ENCODE data around the gene GDNF. TPM values are rescaled to one million over a fixed set of nuclear protein-coding genes. Genes with fewer than 3 reads are reported as not detected.

Gene GDNF
- total and polyA plus RNA-seq, 4 donors: 0.09 to 0.25 TPM; not detected in 2

- DNase-seq (ENCODE audit: low spot score): no peak
- no peaks in the 10 kb centered on the region for H3K4me1 ChIP-seq (ENCODE audit: control insufficient read depth in 4 of 4, insufficient read depth in 4 of 4, low read length in 3 of 4)
- 91% methylated on average over 10 of the region's 10 CpGs for WGBS
- no peak overlapping the region for H3K4me3 ChIP-seq (ENCODE audit: low read depth in 1 of 3, low read length in 3 of 3)
- H3K27ac ChIP-seq (ENCODE audit: low read depth in 1 of 2, low read length in 2 of 2): no peak overlapping the region
- TF ChIP-seq GABPA (IDR thresholded peaks at IDR 0.05 in 1 of 2, conservative IDR thresholded peaks at IDR 0.05 in 1 of 2) (no peak), JUND (IDR thresholded peaks at IDR 0.05) (no peak), CTCF (IDR thresholded peaks at IDR 0.05; ENCODE audit: low read depth, low read length, missing input control) (no peak), FOXA2 (IDR thresholded peaks at IDR 0.05) (no peak), EGR1 (IDR thresholded peaks at IDR 0.05; ENCODE audit: low read depth in 2 of 2) (no peak), HNF4G (IDR thresholded peaks at IDR 0.05) (no peak), TAF1 (conservative IDR thresholded peaks at IDR 0.05) (no peak)
- H3K36me3 ChIP-seq (ENCODE audit: control insufficient read depth in 4 of 4, insufficient read depth in 3 of 4, low read depth in 1 of 4, low read length in 3 of 4): no peaks in the 10 kb centered on the region
- no peak overlapping the region for H3K9ac ChIP-seq (ENCODE audit: low read depth in 1 of 2, low read length in 2 of 2)
- no peaks in the 10 kb centered on the region for H3K27me3 ChIP-seq (ENCODE audit: control insufficient read depth in 4 of 4, insufficient read depth in 4 of 4, low read length in 3 of 4)
- H3K9me3 ChIP-seq (ENCODE audit: control insufficient read depth in 4 of 4, low read length in 3 of 4): no peaks in the 10 kb centered on the region
Observed at GRCh38 chr5:37811866-37812265, 28.0 kb downstream of the GDNF start.

- TF ChIP-seq ZBTB33 (IDR thresholded peaks at IDR 0.05) (no peak), FOXA1 (IDR thresholded peaks at IDR 0.05) (no peak), RXRA (IDR thresholded peaks at IDR 0.05) (no peak), JUND (IDR thresholded peaks at IDR 0.05) (no peak), REST (IDR thresholded peaks at IDR 0.05) (no peak), NR2F2 (IDR thresholded peaks at IDR 0.05) (no peak), HNF4A (conservative IDR thresholded peaks at IDR 0.05) (no peak), TAF1 (conservative IDR thresholded peaks at IDR 0.05) (no peak), ATF3 (IDR thresholded peaks at IDR 0.05) (no peak), EGR1 (IDR thresholded peaks at IDR 0.05; ENCODE audit: low read depth in 2 of 2) (no peak), RAD21 (IDR thresholded peaks at IDR 0.05) (no peak), YY1 (IDR thresholded peaks at IDR 0.05) (no peak), CTCF (IDR thresholded peaks at IDR 0.05; ENCODE audit: low read depth, low read length, missing input control) (no peak)
- Histone ChIP-seq H3K36me3 (ENCODE audit: control insufficient read depth in 4 of 4, insufficient read depth in 3 of 4, low read depth in 1 of 4, low read length in 3 of 4) (no peaks in the 10 kb centered on the region), H3K9me3 (ENCODE audit: control insufficient read depth in 4 of 4, low read length in 3 of 4) (no peaks in the 10 kb centered on the region), H3K4me1 (ENCODE audit: control insufficient read depth in 4 of 4, insufficient read depth in 4 of 4, low read length in 3 of 4) (no peaks in the 10 kb centered on the region), H3K27ac (ENCODE audit: low read depth in 1 of 2, low read length in 2 of 2) (no peak overlapping the region), H3K4me3 (ENCODE audit: low read depth in 1 of 3, low read length in 3 of 3) (no peak overlapping the region), H3K27me3 (ENCODE audit: control insufficient read depth in 4 of 4, insufficient read depth in 4 of 4, low read length in 3 of 4) (no peaks in the 10 kb centered on the region), H3K9ac (ENCODE audit: low read depth in 1 of 2, low read length in 2 of 2) (no peak overlapping the region)
- 83% methylated on average over 14 of the region's 14 CpGs for WGBS
- DNase-seq (ENCODE audit: low spot score): no peak
Observed at GRCh38 chr5:37810311-37810710, 29.5 kb downstream of the GDNF start.

All from liver (tissue), 9 donors.